B cell (primary cell): ENCODE measurements around the gene PCK2. TPM values are rescaled to one million over a fixed set of nuclear protein-coding genes. Genes with fewer than 3 reads are reported as not detected.

Source experiments
- ATAC-seq: fragments of 200-7000 bp; cut with Tn5 transposase; one replicate; pipeline ENCODE4 v1.10.0; 2021; ENCODE audit warnings: low read depth, mild to moderate bottlenecking, moderate number of reproducible peaks, moderate library complexity
- CTCF ChIA-PET: fragments of 350-600 bp; sonication (Branson Sonifier 250); formaldehyde crosslinking; loops from one replicate; lab custom pipeline; 2021; ENCODE audit warnings: antibody characterized with exemption, inconsistent platforms; lab: Charles Lee
- POLR2A ChIA-PET: fragments of 350-600 bp; sonication (Branson Sonifier 250); formaldehyde crosslinking; loops from one replicate; lab custom pipeline; 2021; ENCODE audit warnings: antibody characterized with exemption; lab: Charles Lee
- DNase-seq: peaks from one replicate; pipeline ENCODE4 v3.0.0; 2013
- H2AFZ ChIP-seq: 2 replicates; pipeline ENCODE4 v1.6.1; 2012; ENCODE audit warnings: mild to moderate bottlenecking, low read depth, low read length; ENCODE audit not compliant: insufficient read depth, poor library complexity, severe bottlenecking
- H3K27ac ChIP-seq, 2 donors: 1 replicate in 1 of 2; 2 replicates in 1 of 2; pipeline ENCODE4 v1.5.1; 2012 to 2013; ENCODE audit warnings: low read length in 2 of 2, mild to moderate bottlenecking in 2 of 2, moderate library complexity in 1 of 2
- H3K27me3 ChIP-seq, 4 experiments: fragments of 200-600 bp in 1 of 4; sonication (generic) in 1 of 4; replicated peaks in 1 of 4; 1 replicate in 2 of 4; 2 replicates in 2 of 4; pipeline versions ENCODE4 v1.6.1 to v1.7.0; 2013 to 2016; ENCODE audit warnings: low read length in 3 of 4, mild to moderate bottlenecking in 2 of 4, mixed read lengths in 1 of 4, moderate library complexity in 1 of 4; ENCODE audit not compliant: insufficient read depth in 4 of 4, control insufficient read depth in 3 of 4; ENCODE audit errors: control extremely low read depth in 1 of 4
- H3K36me3 ChIP-seq, 2 experiments: replicated peaks in 1 of 2; 1 replicate in 1 of 2; 2 replicates in 1 of 2; pipeline versions ENCODE4 v1.6.1 to v1.7.1; 2013; ENCODE audit warnings: low read length in 1 of 2; ENCODE audit not compliant: insufficient read depth in 2 of 2, control insufficient read depth in 1 of 2; ENCODE audit errors: control extremely low read depth in 1 of 2, extremely low read depth in 1 of 2
- H3K4me1 ChIP-seq, 2 donors: fragments of 200-600 bp in 1 of 2; sonication (generic) in 1 of 2; 1 replicate in 1 of 2; 2 replicates in 1 of 2; pipeline versions ENCODE4 v1.5.1 to v1.6.1; 2013 to 2017; ENCODE audit warnings: low read length in 2 of 2; ENCODE audit not compliant: control insufficient read depth in 2 of 2, insufficient read depth in 2 of 2
- H3K4me2 ChIP-seq: replicated peaks from 2 replicates; pipeline ENCODE3; 2012; ENCODE audit warnings: mild to moderate bottlenecking, low read depth, low read length; ENCODE audit not compliant: poor library complexity, severe bottlenecking
- H3K4me3 ChIP-seq, 5 experiments: fragments of 200-600 bp in 1 of 5; sonication (generic) in 1 of 5; 1 replicate in 3 of 5; 2 replicates in 2 of 5; pipeline versions ENCODE4 v1.5.1 to v1.7.0; 2011 to 2016; ENCODE audit warnings: low read length in 4 of 5, mild to moderate bottlenecking in 4 of 5, low read depth in 2 of 5, control low read depth in 1 of 5, moderate library complexity in 1 of 5; ENCODE audit not compliant: insufficient read depth in 1 of 5; ENCODE audit errors: control extremely low read depth in 1 of 5, extremely low read depth in 1 of 5
- H3K79me2 ChIP-seq: fragments of 200-600 bp; sonication (generic); one replicate; pipeline ENCODE4 v1.6.0; 2016; ENCODE audit warnings: low read length; ENCODE audit not compliant: control insufficient read depth, insufficient read depth
- H3K9ac ChIP-seq: fragments of 200-600 bp; sonication (generic); 2 replicates; pipeline ENCODE4 v1.6.1; 2017; ENCODE audit warnings: mild to moderate bottlenecking, low read length, moderate library complexity
- H3K9me3 ChIP-seq, 3 donors: one replicate each; pipeline versions ENCODE4 v1.6.1 to v1.7.1; 2013; ENCODE audit warnings: low read length in 2 of 3; ENCODE audit not compliant: control insufficient read depth in 2 of 3, insufficient read depth in 1 of 3; ENCODE audit errors: control extremely low read depth in 1 of 3
- H4K20me1 ChIP-seq: 2 replicates; pipeline ENCODE4 v1.6.0; 2012; ENCODE audit warnings: mild to moderate bottlenecking, low read length; ENCODE audit not compliant: insufficient read depth, control insufficient read depth, poor library complexity, severe bottlenecking
- H3K27ac Mint-ChIP-seq: one replicate; pipeline ENCODE4 v1.8.0; 2021; ENCODE audit warnings: mixed read lengths
- H3K27me3 Mint-ChIP-seq: one replicate; pipeline ENCODE4 v1.8.0; 2021; ENCODE audit warnings: mixed read lengths
- H3K4me1 Mint-ChIP-seq: one replicate; pipeline ENCODE4 v1.8.0; 2021; ENCODE audit warnings: mixed read lengths
- H3K4me3 Mint-ChIP-seq: one replicate; pipeline ENCODE4 v1.8.0; 2021; ENCODE audit warnings: mixed read lengths
- H3K9me3 Mint-ChIP-seq: one replicate; pipeline ENCODE4 v1.8.0; 2022; ENCODE audit warnings: mixed read lengths; ENCODE audit not compliant: insufficient read depth
- CTCF ChIP-seq: fragments of 200-600 bp; IDR thresholded peaks from one replicate; pipeline ENCODE4 v1.8.0; 2022; ENCODE audit warnings: antibody characterized with exemption, mild to moderate bottlenecking
- EZH2 ChIP-seq: IDR thresholded peaks from 2 replicates; pipeline ENCODE4 v1.6.1; 2012; ENCODE audit warnings: borderline replicate concordance, low read depth, mild to moderate bottlenecking, moderate library complexity, low read length; ENCODE audit not compliant: insufficient read depth, poor library complexity, severe bottlenecking
- WGBS: methylation state at CpG from one replicate; pipeline ENCODE4 v1.1.5; 2013; ENCODE audit warnings: missing lambda C conversion rate; ENCODE audit not compliant: insufficient coverage; 5-methylcytosine and 5-hydroxymethylcytosine counted together
- intact Hi-C: fragments of 100-400 bp; cut with micrococcal nuclease; formaldehyde crosslinking; loops from one replicate; pipeline ENCODE4 v1.10.0; 2022
- polyA plus RNA-seq: library from polyadenylated mRNA; depleted of rRNA; stranded (reverse); fragments of >200 nt; gene quantifications from 2 replicates; pipeline ENCODE4 v1.2.3, GENCODE V29; 2012
- total RNA-seq, 2 donors: library from RNA; stranded (reverse); fragments of 120-200 nt in 1 of 2; gene quantifications; 1 replicate in 1 of 2; 2 replicates in 1 of 2; pipeline versions ENCODE4 v1.2.3 to v1.2.4, GENCODE V29; 2013 to 2022

Gene PCK2
- total and polyA plus RNA-seq, 2 donors (not counting 1 experiment from before 2014, with no cell fraction given) = 40.4 to 58.4 TPM

- Histone ChIP-seq H3K4me3 (peak overlapping the region in 4 of 5 experiments; percentile 62 to 81 (median 67)), H4K20me1 (no peaks in the 10 kb centered on the region), H3K36me3 (no peaks in the 10 kb centered on the region), H3K9me3 (peaks cover 0 to 3% (median 0%) of the 10 kb centered on the region in 3 donors), H3K4me1 (peaks cover 19 to 29% of the 10 kb centered on the region in 2 donors), H2AFZ (peak overlapping the region; percentile 98), H3K9ac (peak overlapping the region; percentile 78), H3K4me2 (peak overlapping the region; percentile 98), H3K27me3 (peaks cover 0 to 31% (median 8%) of the 10 kb centered on the region in 4 experiments), H3K27ac (no peak overlapping the region), H3K79me2 (no peaks in the 10 kb centered on the region)
- peak overlapping the region; percentile 83 for H3K4me3 Mint-ChIP-seq
- WGBS = 63% methylated on average over 17 of the region's 20 CpGs
- peak overlapping the region; percentile 68 for H3K27ac Mint-ChIP-seq
- DNase-seq = no peak
- no peaks in the 10 kb centered on the region for H3K9me3 Mint-ChIP-seq
- ChIA-PET CTCF (interaction anchor here (0.6 to 14.5 kb wide), 5 partner anchors 10 to 108 kb away, joined by 3 to 220 read pairs (median 3); partner anchors contain the start of gene IRF9), POLR2A (interaction anchor here (1.2 to 1.6 kb wide), 2 partner anchors 27 to 28 kb away, joined by 3 to 9 read pairs; no protein-coding TSS in a partner anchor)
- H3K4me1 Mint-ChIP-seq = peaks cover 41% of the 10 kb centered on the region
- peaks cover 7% of the 10 kb centered on the region for H3K27me3 Mint-ChIP-seq
- TF ChIP-seq CTCF = no peak
- no peak for TF ChIP-seq EZH2
- intact Hi-C loops = loop anchor here (1.0 to 5.0 kb wide), 2 partner anchors 28 to 466 kb away; no protein-coding TSS in a partner anchor
- no peak for ATAC-seq
Observed at GRCh38 chr14:24052656-24053547, 41.2 kb upstream of the PCK2 start.
